GM10266 (cell line): ENCODE results near the gene TMEM125.

Experiments used
- DNase-seq: peaks from one replicate; pipeline ENCODE4 v3.0.0; 2012; ENCODE audit errors: extremely low spot score
- CTCF ChIP-seq: IDR thresholded peaks from 2 replicates; pipeline ENCODE4 v1.5.1; 2012; ENCODE audit warnings: mild to moderate bottlenecking, low read depth; ENCODE audit not compliant: control insufficient read depth, insufficient read depth; ENCODE audit errors: missing control alignments

TMEM125 gene

GRCh38 chr1:43275826-43276620 lies 6.2 kb downstream of the TMEM125 start:
- no peak for TF ChIP-seq CTCF
- no peak for DNase-seq

DNA sequence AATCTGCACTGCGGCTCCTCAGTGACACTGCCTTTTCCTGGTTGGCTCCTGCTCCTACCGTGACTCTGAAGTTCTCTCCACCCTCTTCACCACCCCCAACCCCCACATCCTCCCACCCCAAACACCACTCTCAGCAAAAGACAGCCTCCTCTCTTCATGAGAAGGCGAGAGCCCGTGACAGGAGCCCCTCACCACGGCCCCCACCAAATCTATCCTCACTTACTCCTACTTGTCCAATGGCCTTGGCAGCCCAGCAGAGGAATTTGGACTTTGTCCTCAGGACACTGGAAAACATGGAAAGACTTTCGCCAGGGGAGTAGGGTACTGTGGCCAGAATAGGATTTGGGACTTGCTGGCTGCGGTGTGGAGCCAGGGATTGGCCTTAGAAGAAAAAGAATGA lies 6.9 kb downstream of the TMEM125 start:
- no peak for DNase-seq
- TF ChIP-seq CTCF = no peak

DNA sequence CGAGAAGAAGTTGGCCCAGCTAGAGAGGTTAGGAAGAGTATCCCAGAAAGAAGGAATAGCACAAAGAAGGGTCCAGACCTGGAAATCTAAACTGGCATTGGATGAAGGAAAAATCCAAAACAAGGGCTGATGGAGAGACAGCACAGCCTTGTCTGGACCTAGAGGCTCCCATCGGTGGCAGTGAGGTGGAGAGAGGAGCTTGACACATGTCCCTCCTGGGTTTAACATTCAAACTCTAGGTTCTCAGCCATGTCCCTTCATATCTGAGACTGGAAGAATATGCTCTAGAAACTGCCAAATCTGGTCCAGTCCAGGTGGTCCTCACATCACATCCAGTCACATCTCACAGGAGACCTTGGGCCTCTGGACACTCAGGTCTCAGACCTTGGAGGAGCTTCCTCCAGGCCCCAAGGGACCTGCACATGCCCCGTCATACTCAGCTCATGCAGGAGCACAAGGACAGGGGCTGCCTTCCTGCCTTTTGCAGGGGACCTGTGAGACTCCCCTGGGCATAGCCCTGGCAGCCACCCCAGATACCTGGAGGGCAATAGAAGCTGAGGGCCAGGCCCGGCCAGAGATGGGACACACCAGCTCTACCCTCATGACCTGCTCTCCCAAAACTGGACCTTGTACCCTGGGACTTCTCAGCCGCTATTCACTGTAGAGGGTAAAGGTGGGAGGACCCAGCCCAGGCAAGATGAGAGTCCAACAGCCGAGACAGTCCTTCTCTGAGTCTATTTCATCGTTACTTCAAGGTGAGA lies 7.5 kb downstream of the TMEM125 start:
- DNase-seq = no peak
- no peak for TF ChIP-seq CTCF

DNA sequence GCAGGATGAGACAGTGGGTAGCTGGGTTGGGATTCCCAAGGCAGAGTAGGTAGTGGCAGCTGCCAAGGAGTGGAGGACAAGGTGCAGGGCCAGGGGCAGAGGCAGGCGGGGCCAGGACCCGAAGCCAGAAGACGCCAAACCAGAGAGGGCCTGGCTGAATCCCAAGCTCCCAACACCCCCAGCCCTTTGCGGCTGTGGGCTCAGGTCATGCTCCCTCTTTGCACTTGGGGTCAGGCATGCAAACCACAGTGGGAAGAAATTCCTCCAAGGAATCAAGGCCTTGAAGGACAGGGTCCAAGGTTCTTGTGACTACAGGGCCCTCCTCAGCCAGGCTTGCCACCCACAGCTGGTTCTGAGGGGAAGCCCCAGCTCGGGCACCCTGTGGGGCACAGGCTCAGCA lies 9.4 kb downstream of the TMEM125 start:
- no peak for DNase-seq

GRCh38 chr1:43279666-43280065 lies 9.9 kb downstream of the TMEM125 start:
- no peak for TF ChIP-seq CTCF
- no peak for DNase-seq

More for the DNA sequence above, 9.4 kb downstream of the TMEM125 start:
- TF ChIP-seq CTCF = no peak

DNA sequence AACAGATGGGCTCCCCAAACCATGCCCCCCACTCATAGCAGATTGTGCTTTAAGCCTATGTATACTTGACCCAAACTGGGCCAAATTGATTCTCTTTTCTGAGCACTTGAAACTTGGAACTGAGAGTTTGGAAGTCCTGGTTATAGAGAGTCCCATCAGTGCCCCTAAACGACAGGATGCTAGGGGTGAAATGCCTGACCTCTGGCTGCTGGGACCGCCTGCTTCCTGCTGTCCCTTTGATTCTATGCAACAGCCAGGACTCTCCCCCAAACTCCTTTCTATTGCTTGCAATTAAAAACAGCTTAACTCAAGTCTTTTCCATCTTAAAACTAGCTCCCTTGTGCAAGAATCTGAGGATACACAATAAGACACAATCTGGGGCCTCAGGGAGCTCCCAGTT lies 10.9 kb downstream of the TMEM125 start:
- TF ChIP-seq CTCF = no peak
- no peak for DNase-seq
